Mesothelial cell of epicardium (in vitro differentiated cells): Measurements from ENCODE around the gene PDE3B. TPM values are rescaled to one million over a fixed set of nuclear protein-coding genes. Genes with fewer than 3 reads are reported as not detected.

ENCODE experiments used
- DNase-seq, 2 experiments: peaks; one replicate each; pipeline ENCODE4 v3.0.0; 2021; ENCODE audit warnings: low spot score in 2 of 2; ENCODE audit not compliant: unreplicated experiment in 2 of 2
- H3K27ac Mint-ChIP-seq: 2 replicates; pipeline ENCODE4 v1.8.0; 2021; ENCODE audit warnings: mixed read lengths
- H3K27me3 Mint-ChIP-seq: 2 replicates; pipeline ENCODE4 v1.8.0; 2021; ENCODE audit warnings: low read depth, mixed read lengths
- H3K36me3 Mint-ChIP-seq: 2 replicates; pipeline ENCODE4 v1.8.0; 2021; ENCODE audit warnings: mixed read lengths
- H3K4me1 Mint-ChIP-seq: 2 replicates; pipeline ENCODE4 v1.8.0; 2021; ENCODE audit warnings: mixed read lengths
- H3K4me3 Mint-ChIP-seq: 2 replicates; pipeline ENCODE4 v1.8.0; 2021; ENCODE audit warnings: mild to moderate bottlenecking, moderate library complexity, mixed read lengths
- H3K9me3 Mint-ChIP-seq: 2 replicates; pipeline ENCODE4 v1.8.0; 2021; ENCODE audit warnings: mixed read lengths
- total RNA-seq: library from RNA; stranded (reverse); gene quantifications from 3 replicates; pipeline ENCODE4 v1.2.1, GENCODE V29; 2021
- TF ChIP-seq, protein P1 (sequence below): fragments of 200-600 bp; sonication (generic); IDR thresholded peaks from one replicate; pipeline ENCODE4 v1.5.0; 2021; ENCODE audit warnings: antibody characterized with exemption; ENCODE audit not compliant: unreplicated experiment

Gene PDE3B
- total RNA-seq, 1 donor from 2014 or later: 12.3 TPM

DNA sequence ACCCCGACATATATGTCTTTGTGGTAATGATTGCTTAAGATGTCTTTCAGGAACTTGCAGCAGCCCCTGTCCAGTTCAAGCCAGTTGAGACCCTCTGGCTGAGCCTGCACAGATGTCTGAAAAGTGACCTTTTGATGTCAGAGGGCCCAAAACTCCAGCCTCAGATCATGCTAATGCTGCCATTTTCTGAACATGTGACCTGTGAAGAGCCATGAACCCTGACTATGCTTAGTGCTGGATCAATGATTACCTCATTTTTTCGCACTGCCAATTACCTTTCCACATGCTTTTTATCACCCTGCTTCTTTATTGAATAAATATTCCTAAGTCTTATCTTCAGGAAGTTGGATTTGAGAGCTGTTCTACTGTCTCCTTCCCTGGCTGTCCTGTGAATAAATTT lies 255.3 kb downstream of the PDE3B start:
- Mint-ChIP-seq H3K9me3 (no peaks in the 10 kb centered on the region), H3K36me3 (no peaks in the 10 kb centered on the region), H3K4me3 (no peak overlapping the region), H3K4me1 (peaks cover 15% of the 10 kb centered on the region), H3K27ac (no peak overlapping the region), H3K27me3 (no peaks in the 10 kb centered on the region)
- no peak for DNase-seq
- TF ChIP-seq, protein P1, sequence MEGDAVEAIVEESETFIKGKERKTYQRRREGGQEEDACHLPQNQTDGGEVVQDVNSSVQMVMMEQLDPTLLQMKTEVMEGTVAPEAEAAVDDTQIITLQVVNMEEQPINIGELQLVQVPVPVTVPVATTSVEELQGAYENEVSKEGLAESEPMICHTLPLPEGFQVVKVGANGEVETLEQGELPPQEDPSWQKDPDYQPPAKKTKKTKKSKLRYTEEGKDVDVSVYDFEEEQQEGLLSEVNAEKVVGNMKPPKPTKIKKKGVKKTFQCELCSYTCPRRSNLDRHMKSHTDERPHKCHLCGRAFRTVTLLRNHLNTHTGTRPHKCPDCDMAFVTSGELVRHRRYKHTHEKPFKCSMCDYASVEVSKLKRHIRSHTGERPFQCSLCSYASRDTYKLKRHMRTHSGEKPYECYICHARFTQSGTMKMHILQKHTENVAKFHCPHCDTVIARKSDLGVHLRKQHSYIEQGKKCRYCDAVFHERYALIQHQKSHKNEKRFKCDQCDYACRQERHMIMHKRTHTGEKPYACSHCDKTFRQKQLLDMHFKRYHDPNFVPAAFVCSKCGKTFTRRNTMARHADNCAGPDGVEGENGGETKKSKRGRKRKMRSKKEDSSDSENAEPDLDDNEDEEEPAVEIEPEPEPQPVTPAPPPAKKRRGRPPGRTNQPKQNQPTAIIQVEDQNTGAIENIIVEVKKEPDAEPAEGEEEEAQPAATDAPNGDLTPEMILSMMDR: no peak

DNA sequence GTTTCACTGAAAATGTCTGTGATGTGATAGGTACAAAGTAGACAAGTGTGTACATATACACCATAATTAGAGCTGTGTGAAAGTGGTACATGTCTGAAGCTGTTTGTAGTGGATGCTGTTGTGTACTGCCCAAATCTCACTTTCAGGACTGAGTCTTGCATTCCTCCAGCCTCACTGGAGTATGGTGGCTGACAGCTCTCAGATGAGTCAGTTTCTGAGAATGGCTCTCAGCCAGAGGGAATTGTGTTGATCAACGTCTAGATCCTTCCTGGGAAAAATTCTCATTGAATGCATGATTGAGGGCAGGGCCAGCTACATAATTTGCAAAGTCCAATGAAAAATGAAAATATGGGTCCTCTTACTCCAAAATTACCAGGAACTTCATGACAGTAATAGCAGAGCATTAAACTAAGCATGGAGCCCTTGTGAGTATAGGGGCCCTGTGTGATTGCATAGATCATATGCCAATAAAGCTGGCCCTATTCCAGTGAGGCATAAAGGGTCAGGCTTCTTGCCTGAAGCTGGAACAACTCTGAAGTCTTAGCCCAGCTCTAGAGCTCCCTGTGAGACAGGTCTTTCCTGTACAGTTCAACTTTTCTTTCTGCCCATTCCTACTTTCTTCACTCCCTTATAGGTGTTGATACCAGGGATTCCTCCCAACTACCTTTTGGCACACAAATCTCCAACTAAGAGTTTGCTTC lies 259.2 kb downstream of the PDE3B start:
- Mint-ChIP-seq H3K4me3 (no peak overlapping the region), H3K4me1 (peaks cover 5% of the 10 kb centered on the region), H3K9me3 (peaks cover 3% of the 10 kb centered on the region), H3K27me3 (no peaks in the 10 kb centered on the region), H3K27ac (no peak overlapping the region), H3K36me3 (no peaks in the 10 kb centered on the region)
- TF ChIP-seq, protein P1: no peak
- DNase-seq: no peak

DNA sequence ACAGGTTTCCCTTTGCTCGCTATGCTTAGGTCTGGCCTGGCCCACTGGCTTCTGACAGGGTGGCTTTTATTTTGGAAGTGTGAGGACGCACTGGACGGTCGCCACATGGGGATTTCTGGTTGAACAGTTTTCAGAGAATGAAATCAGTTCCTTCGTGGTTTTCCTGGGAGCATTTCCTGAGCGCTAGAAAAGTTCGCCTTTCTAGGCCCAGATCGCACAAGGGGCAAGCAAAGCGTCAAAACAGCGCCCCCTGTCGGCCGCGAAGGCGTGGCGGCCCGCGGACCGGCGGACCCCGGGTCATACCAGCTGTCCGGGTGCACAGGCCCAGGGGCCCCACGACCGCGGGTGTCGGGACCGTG lies 261.1 kb downstream of the PDE3B start:
- no peak overlapping the region for H3K4me3 Mint-ChIP-seq
- DNase-seq: no peak

DNA sequence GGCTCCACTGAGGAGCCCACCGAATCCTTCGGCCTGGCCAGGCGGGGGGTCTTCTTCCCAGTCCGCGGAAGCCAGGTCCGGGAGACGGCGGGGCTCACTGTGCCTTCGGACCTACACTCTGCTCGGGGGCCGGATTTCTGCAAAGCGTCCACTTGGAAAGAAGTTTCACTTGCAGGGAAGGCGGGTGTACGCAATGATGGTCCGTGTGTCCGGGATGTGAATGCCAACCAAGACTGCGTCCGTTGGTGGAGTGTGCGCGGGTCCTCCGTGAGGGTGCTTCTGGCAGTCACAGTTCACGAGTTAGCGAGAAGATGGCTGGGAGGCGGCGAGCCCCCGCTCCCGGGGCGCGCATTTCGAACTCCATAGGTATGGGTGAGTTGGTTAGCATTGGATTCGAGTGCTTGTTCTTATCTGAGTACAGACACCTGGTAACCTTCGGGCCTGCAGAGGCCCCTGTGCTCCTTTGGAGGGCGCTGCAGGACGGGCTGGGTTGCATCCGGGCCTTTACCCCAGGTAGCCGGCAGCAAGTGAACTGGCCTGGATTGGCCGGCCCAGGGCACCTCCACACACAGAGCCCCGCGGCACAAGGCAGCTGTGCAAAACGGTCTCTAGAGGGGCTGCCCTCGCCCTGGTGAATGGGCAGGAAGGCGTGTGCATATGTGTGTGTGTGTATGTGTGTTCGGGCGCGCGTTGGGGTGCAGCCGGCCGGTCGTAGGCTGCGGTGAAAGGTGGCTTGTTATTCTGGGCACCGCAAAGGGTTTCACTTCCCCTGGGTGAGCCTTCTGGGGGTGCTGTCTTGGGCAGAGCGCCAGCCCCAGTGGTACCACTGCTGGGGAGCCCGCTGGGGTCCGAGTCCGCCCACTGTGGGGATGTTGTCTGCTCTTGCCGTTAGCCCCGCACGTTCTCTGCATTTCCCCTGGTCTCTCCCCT lies 261.8 kb downstream of the PDE3B start:
- no peaks in the 10 kb centered on the region for H3K27me3 Mint-ChIP-seq
- H3K9me3 Mint-ChIP-seq: peaks cover 3% of the 10 kb centered on the region
- TF ChIP-seq, protein P1: no peak
- H3K4me1 Mint-ChIP-seq: peaks cover 9% of the 10 kb centered on the region
- DNase-seq: no peak
- no peaks in the 10 kb centered on the region for H3K36me3 Mint-ChIP-seq
- H3K4me3 Mint-ChIP-seq: no peak overlapping the region
- H3K27ac Mint-ChIP-seq: no peak overlapping the region

More for the DNA sequence above, 261.1 kb downstream of the PDE3B start:
- TF ChIP-seq, protein P1: peak; percentile 75
- Mint-ChIP-seq H3K4me1 (peaks cover 11% of the 10 kb centered on the region), H3K27ac (no peak overlapping the region), H3K9me3 (peaks cover 3% of the 10 kb centered on the region), H3K36me3 (no peaks in the 10 kb centered on the region), H3K27me3 (no peaks in the 10 kb centered on the region)

DNA sequence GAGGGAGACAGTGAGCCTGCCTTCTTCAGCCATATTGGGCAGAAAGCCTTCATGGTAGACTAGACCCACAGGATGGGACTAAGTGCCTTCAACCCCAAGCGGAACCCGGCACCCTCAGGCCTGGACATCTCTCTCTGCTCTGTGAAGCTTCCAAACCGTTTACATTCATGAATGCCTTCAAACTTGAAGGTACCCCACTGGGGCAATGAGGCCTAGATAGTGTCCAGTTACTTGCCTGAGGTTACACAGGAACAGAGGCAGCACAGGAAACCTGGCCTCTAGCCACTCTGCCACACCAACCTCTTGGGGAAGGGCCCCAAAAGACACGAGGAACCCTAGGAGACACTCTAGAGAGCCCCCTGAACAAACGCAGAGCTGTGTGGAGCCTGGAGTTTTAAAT lies 263.0 kb downstream of the PDE3B start:
- DNase-seq: no peak
- Mint-ChIP-seq H3K36me3 (no peaks in the 10 kb centered on the region), H3K27me3 (no peaks in the 10 kb centered on the region), H3K9me3 (peaks cover 3% of the 10 kb centered on the region), H3K4me1 (peaks cover 9% of the 10 kb centered on the region), H3K27ac (no peak overlapping the region), H3K4me3 (no peak overlapping the region)
- TF ChIP-seq, protein P1: no peak
